PC-3 (cell line): ENCODE data around the gene CCDC90B. TPM values are rescaled to one million over a fixed set of nuclear protein-coding genes. Genes with fewer than 3 reads are reported as not detected.
"Not testable (repeated sequence)": the region's sequence is repeated elsewhere in the genome, so short reads cannot be mapped to it uniquely, and the experiment has no call there.

Experiments
- ATAC-seq: fragments of 200-7000 bp; cut with Tn5 transposase; 2 replicates; pipeline ENCODE4 v1.9.1; 2020; ENCODE audit warnings: mild to moderate bottlenecking, moderate library complexity
- BruUV-seq: library from RNA; stranded (reverse); fragments of 400-500 nt; replicated peaks from 2 replicates; lab custom pipeline; 2021; lab: Mats Ljungman, UMichigan
- CTCF ChIA-PET: fragments of 300-600 bp; sonication (Branson Sonifier 250); formaldehyde crosslinking; loops from one replicate; lab custom pipeline; 2022; ENCODE audit warnings: antibody characterized with exemption; lab: Charles Lee
- POLR2A ChIA-PET: fragments of 300-600 bp; sonication (Branson Sonifier 250); formaldehyde crosslinking; loops from one replicate; lab custom pipeline; 2022; ENCODE audit warnings: antibody characterized with exemption; ENCODE audit not compliant: unreplicated experiment; lab: Charles Lee
- DNase-seq: peaks from one replicate; pipeline ENCODE4 v3.0.0-alpha.2; 2015
- H2AFZ ChIP-seq: fragments of 300-600 bp; sonication (generic); 2 replicates; pipeline ENCODE4 v1.6.0; 2016; ENCODE audit warnings: antibody characterized with exemption, low read length
- H3F3A ChIP-seq: fragments of 300-600 bp; sonication (generic); one replicate; pipeline ENCODE4 v1.6.0; 2017; ENCODE audit warnings: antibody characterized with exemption, low read length, control low read depth, mild to moderate bottlenecking; ENCODE audit not compliant: unreplicated experiment
- H3K27ac ChIP-seq: fragments of 300-600 bp; sonication (generic); 2 replicates; pipeline ENCODE4 v1.5.1; 2016; ENCODE audit warnings: mild to moderate bottlenecking, low read length
- H3K27me3 ChIP-seq: fragments of 300-600 bp; sonication (generic); 2 replicates; pipeline ENCODE4 v1.6.1; 2016; ENCODE audit warnings: low read length, mixed read lengths
- H3K36me3 ChIP-seq: fragments of 300-600 bp; sonication (generic); 2 replicates; pipeline ENCODE4 v1.6.1; 2016; ENCODE audit warnings: low read depth, mixed run types, low read length, mixed read lengths
- H3K4me1 ChIP-seq: fragments of 300-600 bp; sonication (generic); 2 replicates; pipeline ENCODE4 v1.5.1; 2016; ENCODE audit warnings: low read length; ENCODE audit not compliant: insufficient read depth
- H3K4me2 ChIP-seq: fragments of 300-600 bp; sonication (generic); 2 replicates; pipeline ENCODE4 v1.6.0; 2016; ENCODE audit warnings: low read length
- H3K4me3 ChIP-seq: fragments of 300-600 bp; sonication (generic); 2 replicates; pipeline ENCODE4 v1.5.1; 2016; ENCODE audit warnings: mild to moderate bottlenecking, low read length, mixed read lengths
- H3K79me2 ChIP-seq: fragments of 300-600 bp; sonication (generic); 2 replicates; pipeline ENCODE4 v1.6.1; 2017; ENCODE audit warnings: low read length, mixed read lengths
- H3K9ac ChIP-seq: fragments of 300-600 bp; sonication (generic); 2 replicates; pipeline ENCODE4 v1.6.0; 2016; ENCODE audit warnings: mild to moderate bottlenecking, low read length
- H3K9me2 ChIP-seq: fragments of 300-600 bp; sonication (generic); replicated peaks from 2 replicates; pipeline ENCODE4 v1.6.1; 2016; ENCODE audit warnings: mixed run types, low read length, mixed read lengths
- H3K9me3 ChIP-seq: fragments of 300-600 bp; sonication (generic); 2 replicates; pipeline ENCODE4 v1.6.1; 2016; ENCODE audit warnings: low read length, mixed read lengths
- H4K20me1 ChIP-seq: fragments of 300-600 bp; sonication (generic); 2 replicates; pipeline ENCODE4 v1.6.1; 2016; ENCODE audit warnings: low read length, mixed read lengths
- EZH2 ChIP-seq: fragments of 300-600 bp; sonication (generic); IDR thresholded peaks from one replicate; pipeline ENCODE4 v1.6.1; 2017; ENCODE audit warnings: antibody characterized with exemption, mild to moderate bottlenecking, low read length; ENCODE audit not compliant: unreplicated experiment
- EZH2phosphoT487 ChIP-seq: fragments of 300-600 bp; sonication (generic); IDR thresholded peaks from 2 replicates; pipeline ENCODE4 v1.6.1; 2018; ENCODE audit warnings: mild to moderate bottlenecking, antibody characterized with exemption, low read length, borderline replicate concordance
- intact Hi-C: fragments of 100-400 bp; cut with micrococcal nuclease; formaldehyde crosslinking; loops from 2 replicates; pipeline ENCODE4 v1.9.0; 2023
- total RNA-seq: library from RNA; depleted of rRNA; stranded (reverse); fragments of >200 nt; gene quantifications from 2 replicates; pipeline ENCODE4 v1.2.3, GENCODE V29; 2014
- TF ChIP-seq, protein P1 (sequence below): fragments of 300-600 bp; sonication (generic); conservative IDR thresholded peaks from 2 replicates; pipeline ENCODE4 v1.5.1; 2017; ENCODE audit warnings: antibody characterized with exemption, low read depth, mild to moderate bottlenecking, low read length

The CCDC90B gene
- total RNA-seq, 1 experiment from 2014 or later, result 59.4 TPM

- no peak for DNase-seq
- CTCF ChIA-PET, result no interaction called here
These were observed 32.8 kb upstream of the CCDC90B start for GRCh38 chr11:83318931-83319330.

GRCh38 chr11:83317757-83318690 is 31.9 kb upstream of the CCDC90B start:
- H3K4me1 ChIP-seq, result no peaks in the 10 kb centered on the region
- H3K27ac ChIP-seq, result no peak overlapping the region
- no TSS peak for BruUV-seq
- no peak for DNase-seq
- H3K4me2 ChIP-seq, result no peak overlapping the region
- no peak overlapping the region for H2AFZ ChIP-seq
- POLR2A ChIA-PET, result no interaction called here
- CTCF ChIA-PET, result no interaction called here
- intact Hi-C loops, result no loop called here
- H3K9ac ChIP-seq, result no peak overlapping the region
- no peaks in the 10 kb centered on the region for H3K9me2 ChIP-seq
- ATAC-seq, result no peak
- H3K79me2 ChIP-seq, result no peaks in the 10 kb centered on the region
- H3K27me3 ChIP-seq, result peaks cover 12% of the 10 kb centered on the region
- TF ChIP-seq EZH2phosphoT487, result no peak
- no peak for TF ChIP-seq EZH2
- TF ChIP-seq, protein P1, sequence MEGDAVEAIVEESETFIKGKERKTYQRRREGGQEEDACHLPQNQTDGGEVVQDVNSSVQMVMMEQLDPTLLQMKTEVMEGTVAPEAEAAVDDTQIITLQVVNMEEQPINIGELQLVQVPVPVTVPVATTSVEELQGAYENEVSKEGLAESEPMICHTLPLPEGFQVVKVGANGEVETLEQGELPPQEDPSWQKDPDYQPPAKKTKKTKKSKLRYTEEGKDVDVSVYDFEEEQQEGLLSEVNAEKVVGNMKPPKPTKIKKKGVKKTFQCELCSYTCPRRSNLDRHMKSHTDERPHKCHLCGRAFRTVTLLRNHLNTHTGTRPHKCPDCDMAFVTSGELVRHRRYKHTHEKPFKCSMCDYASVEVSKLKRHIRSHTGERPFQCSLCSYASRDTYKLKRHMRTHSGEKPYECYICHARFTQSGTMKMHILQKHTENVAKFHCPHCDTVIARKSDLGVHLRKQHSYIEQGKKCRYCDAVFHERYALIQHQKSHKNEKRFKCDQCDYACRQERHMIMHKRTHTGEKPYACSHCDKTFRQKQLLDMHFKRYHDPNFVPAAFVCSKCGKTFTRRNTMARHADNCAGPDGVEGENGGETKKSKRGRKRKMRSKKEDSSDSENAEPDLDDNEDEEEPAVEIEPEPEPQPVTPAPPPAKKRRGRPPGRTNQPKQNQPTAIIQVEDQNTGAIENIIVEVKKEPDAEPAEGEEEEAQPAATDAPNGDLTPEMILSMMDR, result no peak
- H3K4me3 ChIP-seq, result no peak overlapping the region
- H3K9me3 ChIP-seq, result no peaks in the 10 kb centered on the region
- no peaks in the 10 kb centered on the region for H4K20me1 ChIP-seq
- H3F3A ChIP-seq, result no peaks in the 10 kb centered on the region
- no peaks in the 10 kb centered on the region for H3K36me3 ChIP-seq

More at GRCh38 chr11:83318931-83319330, 32.8 kb upstream of the CCDC90B start:
- H3K79me2 ChIP-seq, result no peaks in the 10 kb centered on the region
- H3K27me3 ChIP-seq, result peaks cover 21% of the 10 kb centered on the region
- H3K9ac ChIP-seq, result no peak overlapping the region
- H3K9me2 ChIP-seq, result no peaks in the 10 kb centered on the region
- POLR2A ChIA-PET, result no interaction called here
- intact Hi-C loops, result no loop called here
- no peak for ATAC-seq
- no peaks in the 10 kb centered on the region for H3K4me1 ChIP-seq
- H4K20me1 ChIP-seq, result no peaks in the 10 kb centered on the region
- H3F3A ChIP-seq, result no peaks in the 10 kb centered on the region
- H3K9me3 ChIP-seq, result no peaks in the 10 kb centered on the region
- no TSS peak for BruUV-seq
- TF ChIP-seq, protein P1, result no peak
- TF ChIP-seq EZH2phosphoT487, result no peak
- no peak for TF ChIP-seq EZH2
- H2AFZ ChIP-seq, result no peak overlapping the region
- no peak overlapping the region for H3K4me2 ChIP-seq
- H3K27ac ChIP-seq, result no peak overlapping the region
- no peak overlapping the region for H3K4me3 ChIP-seq
- H3K36me3 ChIP-seq, result no peaks in the 10 kb centered on the region

- DNase-seq, H4K20me1 ChIP-seq, CTCF ChIA-PET, H3K9ac ChIP-seq, H3K9me2 ChIP-seq, BruUV-seq, H3K79me2 ChIP-seq, ATAC-seq, H3K36me3 ChIP-seq, intact Hi-C loops, H3K27me3 ChIP-seq, H3K4me3 ChIP-seq, H3K9me3 ChIP-seq, H2AFZ ChIP-seq, H3K27ac ChIP-seq, H3K4me1 ChIP-seq, H3K4me2 ChIP-seq, H3F3A ChIP-seq, POLR2A ChIA-PET: not testable (repeated sequence)
These were observed 30.7 kb upstream of the CCDC90B start for GRCh38 chr11:83316897-83317268.

- CTCF ChIA-PET, DNase-seq, H3K4me3 ChIP-seq, ATAC-seq, H4K20me1 ChIP-seq, H3K4me2 ChIP-seq, H3K36me3 ChIP-seq, H3K79me2 ChIP-seq, H3K9me2 ChIP-seq, intact Hi-C loops, H3F3A ChIP-seq, H2AFZ ChIP-seq, H3K4me1 ChIP-seq, H3K27ac ChIP-seq, H3K9ac ChIP-seq, H3K9me3 ChIP-seq, H3K27me3 ChIP-seq, BruUV-seq: not testable (repeated sequence)
- POLR2A ChIA-PET, result interaction anchor here (0.6 kb wide), 1 partner anchor 22 kb away, joined by 3 read pairs; no protein-coding TSS in a partner anchor
These were observed 30.2 kb upstream of the CCDC90B start for GRCh38 chr11:83316143-83316896.
